HG03060 (cell line): Measurements from ENCODE around the gene JAML.

ENCODE experiments used
- ATAC-seq: cut with Tn5 transposase; IDR thresholded peaks from one replicate; pipeline ENCODE4 v1.9.1; 2021; ENCODE audit warnings: low read depth, moderate number of reproducible peaks; ENCODE audit not compliant: unreplicated experiment

The JAML gene

GRCh38 chr11:118217575-118217974 lies 7.2 kb downstream of the JAML start:
- no peak for ATAC-seq

DNA sequence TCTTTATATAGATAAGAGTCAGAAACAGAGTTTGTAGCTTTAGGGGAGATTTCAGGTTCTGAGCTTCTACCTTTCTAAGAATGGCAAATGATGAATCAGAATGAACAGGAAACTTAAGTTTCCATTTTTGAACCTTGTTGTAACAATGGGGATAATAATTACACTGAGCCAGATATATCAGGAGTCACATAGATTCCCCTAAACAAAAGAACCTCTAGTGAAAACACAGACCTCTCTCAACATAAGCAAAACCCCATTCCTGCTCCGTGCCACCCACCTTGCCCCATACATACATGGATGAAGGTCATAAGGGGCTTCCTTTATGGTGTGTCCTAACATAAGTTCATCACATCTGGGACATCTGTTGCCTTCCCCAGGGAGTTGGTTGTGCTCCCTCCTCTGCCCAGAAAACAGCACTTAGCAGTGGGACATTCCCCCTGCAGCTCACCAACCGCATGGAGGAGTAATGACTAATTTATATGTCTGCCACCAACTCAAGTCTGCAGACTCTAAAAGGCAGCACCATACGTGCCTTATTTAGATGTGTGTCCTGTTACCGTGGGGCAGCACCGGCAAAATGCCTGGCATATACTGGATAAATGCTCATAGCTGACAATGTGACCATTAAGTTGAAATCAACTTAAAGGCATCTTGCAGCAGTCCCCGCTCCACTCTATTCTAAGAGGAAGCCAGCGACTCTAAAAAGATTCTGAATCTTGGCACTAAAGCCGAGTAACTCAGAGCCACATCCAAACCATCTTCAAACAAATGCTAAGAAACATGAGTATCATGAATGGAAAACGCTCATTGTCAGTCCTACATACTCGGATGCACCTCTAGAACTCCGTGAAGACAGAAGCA lies 8.0 kb downstream of the JAML start:
- no peak for ATAC-seq

GRCh38 chr11:118215765-118216164 lies 9.0 kb downstream of the JAML start:
- no peak for ATAC-seq

- ATAC-seq: no peak
These were observed 9.5 kb downstream of the JAML start for GRCh38 chr11:118215262-118215661.

DNA sequence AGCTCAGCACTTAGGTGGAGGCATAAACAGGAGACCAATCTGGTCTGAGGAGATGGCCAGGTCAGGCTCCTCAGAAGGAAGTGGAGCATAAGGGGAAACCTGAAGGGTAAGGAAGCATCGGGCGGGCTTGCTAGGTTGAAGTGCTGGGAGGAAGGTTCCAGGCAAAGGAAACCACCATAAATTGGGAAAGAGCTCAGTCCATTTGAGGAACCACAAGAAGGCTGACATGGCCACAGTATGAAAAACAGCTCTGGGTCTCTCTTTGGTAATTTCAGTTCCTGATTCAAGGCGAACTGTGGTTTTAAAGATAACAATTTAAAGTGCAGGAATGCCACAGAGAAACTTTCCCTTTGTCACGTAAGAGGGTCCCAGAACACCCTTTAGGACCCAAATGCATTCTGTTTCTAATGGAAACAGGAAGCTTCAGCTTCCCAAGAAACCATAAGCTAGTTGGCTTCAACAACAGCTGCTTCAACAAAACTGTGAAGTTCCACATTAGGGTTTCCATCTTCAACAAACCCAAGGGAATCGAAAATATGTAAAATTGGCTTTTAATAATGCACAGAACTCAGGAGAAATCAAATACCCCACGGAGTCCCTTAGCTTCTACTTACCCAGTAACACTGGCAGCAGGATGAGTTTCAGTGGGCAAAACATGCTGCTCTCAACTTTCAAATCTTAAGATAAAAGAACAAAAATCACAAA lies 10.4 kb downstream of the JAML start:
- no peak for ATAC-seq

DNA sequence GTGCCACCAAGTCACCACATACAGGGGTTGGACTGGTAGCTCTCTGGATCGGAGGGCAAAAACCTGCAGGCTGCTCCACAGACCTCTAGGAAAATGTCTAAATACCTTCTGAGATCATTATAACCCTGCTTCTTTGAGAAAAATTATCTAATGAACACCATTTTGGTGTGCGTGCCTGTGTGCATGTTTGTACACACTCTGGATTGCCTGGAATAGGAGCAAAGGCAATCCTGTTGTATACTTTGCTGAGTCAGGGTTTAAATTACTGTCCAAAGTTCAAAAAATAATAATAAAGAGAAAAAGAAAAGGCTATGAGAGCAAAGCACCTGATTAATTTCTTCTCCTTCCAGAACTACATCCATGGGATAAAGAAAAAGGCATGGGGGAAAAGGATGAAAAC lies 11.0 kb downstream of the JAML start:
- ATAC-seq: no peak

- ATAC-seq: no peak
These were observed 11.6 kb downstream of the JAML start for GRCh38 chr11:118213201-118213600.

DNA sequence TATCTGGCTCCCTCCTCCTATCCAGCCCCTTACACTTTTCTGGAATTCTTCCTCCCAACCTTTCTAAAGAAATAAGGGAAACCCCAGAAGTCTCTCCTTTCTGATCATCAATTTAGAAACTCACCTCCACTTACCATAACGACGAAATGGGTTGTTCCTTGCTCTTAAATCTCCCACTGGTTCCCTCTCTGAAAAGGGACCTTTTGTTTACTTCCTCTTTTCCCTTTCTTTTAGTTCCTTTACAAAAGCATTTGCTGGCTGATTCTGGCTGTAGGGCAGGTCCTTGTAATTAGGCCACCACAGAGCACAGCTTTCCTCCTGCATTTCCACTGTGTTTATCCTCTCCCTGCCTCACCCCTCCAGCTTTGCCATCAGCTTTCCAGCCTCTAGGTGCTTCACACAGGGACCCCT lies 12.0 kb downstream of the JAML start:
- no peak for ATAC-seq

- ATAC-seq: no peak
These were observed 12.6 kb downstream of the JAML start for GRCh38 chr11:118212131-118212725.

GRCh38 chr11:118211006-118211405 lies 13.8 kb downstream of the JAML start:
- ATAC-seq: no peak

GRCh38 chr11:118210323-118210722 lies 14.5 kb downstream of the JAML start:
- ATAC-seq: no peak

GRCh38 chr11:118209033-118209432 lies 15.8 kb downstream of the JAML start:
- ATAC-seq: no peak

DNA sequence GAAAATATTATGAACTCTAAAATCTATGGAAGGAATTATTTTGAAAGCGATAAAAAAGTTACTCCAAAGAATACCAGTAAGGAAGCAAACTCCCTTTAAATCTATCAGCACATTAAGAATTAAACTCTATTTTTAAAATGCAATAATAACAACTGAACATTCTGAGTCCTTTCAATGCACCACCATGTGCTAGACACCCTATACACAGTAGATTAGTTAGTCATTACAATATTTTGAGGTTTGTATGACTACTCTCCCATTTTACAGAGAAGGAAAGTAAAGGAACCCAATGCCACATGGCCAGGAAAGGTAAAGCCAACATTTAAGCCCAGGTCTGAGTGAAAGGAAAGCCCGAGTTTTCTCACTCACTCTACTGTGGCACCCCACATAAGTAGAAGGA lies 17.7 kb downstream of the JAML start:
- no peak for ATAC-seq

DNA sequence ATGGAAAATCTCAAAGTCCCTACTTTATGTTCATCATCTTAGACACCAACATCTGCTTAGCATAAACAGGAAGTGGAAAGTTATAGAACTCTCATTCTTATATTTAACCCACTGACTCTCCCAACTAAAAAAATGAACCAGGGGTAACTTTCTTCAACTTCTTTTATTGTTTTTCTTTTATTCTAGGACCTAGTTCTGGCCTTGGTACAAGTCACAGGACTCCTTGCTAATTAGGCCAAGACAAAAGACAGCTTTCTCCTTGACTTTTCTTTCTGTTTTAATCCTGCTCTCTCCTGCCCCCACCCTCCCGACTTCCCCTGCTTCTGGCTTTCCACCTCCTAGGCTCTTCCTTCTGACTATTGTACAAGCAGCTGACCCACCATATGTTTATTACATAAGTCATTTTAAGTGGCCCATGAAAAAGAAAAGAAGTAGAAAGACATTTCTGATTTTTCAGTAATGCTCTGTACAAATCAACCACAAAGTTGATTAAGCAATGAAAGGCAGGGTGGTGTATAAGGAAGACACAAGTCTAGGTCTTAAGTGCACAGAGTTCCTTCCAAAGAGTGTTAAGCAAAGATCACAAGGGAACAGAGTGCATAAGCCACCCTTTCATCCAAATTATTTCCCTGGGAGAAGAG lies 18.3 kb downstream of the JAML start:
- no peak for ATAC-seq

- no peak for ATAC-seq
These were observed 19.0 kb downstream of the JAML start for GRCh38 chr11:118205606-118206378.

DNA sequence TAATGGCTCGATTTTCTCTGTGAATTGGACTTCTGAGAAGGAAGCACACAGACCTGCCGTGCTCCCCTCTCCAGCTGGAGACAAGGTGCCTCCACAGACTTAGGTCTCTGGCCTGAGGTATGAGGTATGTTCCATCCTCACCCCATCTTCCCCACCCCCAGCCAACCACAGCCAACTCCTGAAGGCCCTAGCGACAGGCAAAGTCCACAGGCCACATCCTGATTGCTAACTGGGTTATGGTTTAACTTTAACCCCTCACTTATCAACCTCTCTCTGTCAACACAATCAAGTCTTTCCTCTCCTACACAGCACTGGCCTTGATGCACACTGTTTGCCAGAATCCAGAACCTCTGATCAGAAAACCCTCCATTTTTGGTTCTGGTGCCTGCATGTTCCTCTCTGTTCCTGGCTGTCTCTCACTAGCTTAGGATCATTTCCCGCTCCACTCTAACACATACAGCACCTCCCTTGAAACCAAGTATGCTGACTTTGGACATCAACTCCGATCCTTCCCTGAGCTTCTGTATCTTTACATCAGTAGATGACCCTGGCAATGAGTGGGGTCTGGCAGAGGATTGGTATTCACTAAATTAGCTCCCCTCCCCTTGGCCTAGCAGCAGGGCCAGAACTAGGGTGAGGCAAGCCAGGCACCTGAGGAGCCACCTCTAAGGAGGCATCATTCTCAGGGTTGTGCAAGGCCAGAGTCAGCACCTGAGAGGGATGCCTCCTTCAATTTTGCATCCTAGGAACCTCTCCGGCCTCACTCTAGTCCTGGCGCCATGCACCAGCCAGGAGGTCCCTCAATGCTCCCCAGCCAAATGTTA lies 22.0 kb downstream of the JAML start:
- ATAC-seq: no peak

DNA sequence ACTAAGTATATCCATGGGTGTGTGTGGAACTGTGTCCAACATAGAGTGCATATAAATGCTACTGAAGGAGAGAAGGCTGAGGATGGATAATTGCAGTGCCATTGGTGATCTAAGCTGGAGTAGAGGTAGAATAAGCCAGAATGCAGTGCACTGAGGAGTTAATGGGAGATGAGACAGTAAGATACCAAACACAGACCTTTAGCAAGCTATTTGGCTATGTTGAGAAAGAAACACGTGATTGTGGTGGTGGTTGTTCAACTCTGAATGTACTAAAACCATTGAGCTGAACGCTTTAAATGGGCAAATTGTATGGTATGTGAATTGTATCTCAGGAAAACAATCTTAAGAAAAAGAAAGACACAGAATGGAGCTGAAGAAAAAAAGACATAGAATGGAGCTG lies 22.8 kb downstream of the JAML start:
- ATAC-seq: no peak

DNA sequence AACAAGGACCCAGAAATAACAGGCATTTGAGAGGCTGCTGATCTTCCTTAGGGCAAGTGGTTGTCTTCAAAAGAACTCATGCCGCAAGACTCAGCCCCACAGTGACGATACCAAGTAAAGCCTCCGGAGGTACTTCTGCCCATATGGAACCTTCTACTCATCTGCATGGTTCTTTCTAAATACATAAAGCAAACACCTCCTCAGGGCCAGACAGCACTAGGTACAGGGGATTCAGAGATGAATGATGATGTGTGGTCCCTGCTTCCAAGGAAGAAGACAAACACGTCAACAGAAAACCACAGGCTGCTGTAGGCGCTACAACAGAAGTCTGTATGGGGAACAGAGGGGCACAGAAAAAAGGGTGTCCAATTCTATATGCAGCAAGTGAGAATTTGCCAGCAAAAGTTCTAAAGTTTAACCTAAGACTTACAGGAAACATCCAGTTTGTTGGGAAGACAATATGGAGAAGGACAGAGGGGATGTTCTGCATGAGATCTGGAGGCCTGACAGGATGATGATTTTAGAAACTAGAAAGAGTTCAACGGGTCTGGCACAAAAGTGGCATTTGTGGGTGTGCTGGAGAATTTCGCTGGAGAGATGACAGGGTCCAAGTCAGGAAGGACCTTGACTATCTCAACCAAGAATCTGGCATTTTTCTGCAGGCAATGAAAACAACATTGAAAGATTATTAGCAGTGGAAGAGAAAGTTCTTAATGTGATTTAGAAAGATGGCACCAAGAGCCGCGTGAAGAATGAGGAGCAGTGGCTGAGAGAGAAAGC lies 23.7 kb downstream of the JAML start:
- ATAC-seq: no peak

DNA sequence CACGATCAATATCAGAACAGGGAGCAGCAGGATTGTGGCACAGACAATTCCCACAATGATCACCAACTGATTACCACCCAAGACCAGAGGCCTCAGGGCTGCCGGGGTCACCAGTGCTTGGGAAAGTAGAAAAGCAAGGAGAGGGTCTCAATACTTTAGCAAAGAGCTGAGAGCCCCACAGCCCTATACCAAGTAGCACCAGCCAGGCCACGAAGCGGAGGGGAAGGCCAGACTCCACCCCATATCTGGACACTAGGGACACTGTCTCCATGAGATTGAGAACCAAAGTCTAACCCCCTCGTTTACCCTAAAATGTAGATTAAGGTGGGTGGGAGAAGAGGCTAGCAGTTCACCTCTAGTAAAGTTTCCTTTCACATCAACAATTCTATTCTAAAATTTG lies 24.3 kb downstream of the JAML start:
- no peak for ATAC-seq
